H1 (cell line): ENCODE results near the gene FBXL17.

Experiments
- CEBPB ChIP-seq: IDR thresholded peaks from 2 replicates; pipeline ENCODE4 v1.6.1; 2012; ENCODE audit warnings: low read depth, low read length
- EZH2 ChIP-seq: fragments of 200-600 bp; sonication (generic); IDR thresholded peaks from 2 replicates; pipeline ENCODE4 v1.7.1; 2012; ENCODE audit warnings: low read depth, mild to moderate bottlenecking, moderate library complexity, low read length, inconsistent platforms; ENCODE audit not compliant: severe bottlenecking
- GABPA ChIP-seq: IDR thresholded peaks from 2 replicates; pipeline ENCODE4 v1.6.1; 2011; ENCODE audit warnings: mild to moderate bottlenecking, low read length, moderate library complexity, borderline replicate concordance; ENCODE audit not compliant: insufficient read depth
- HDAC2 ChIP-seq, 2 experiments: fragments of 300-600 bp in 1 of 2; sonication (generic) in 1 of 2; IDR thresholded peaks; 2 replicates each; pipeline ENCODE4 v1.6.1; 2011 to 2012; ENCODE audit warnings: low read depth in 2 of 2, low read length in 2 of 2, mild to moderate bottlenecking in 2 of 2, moderate library complexity in 2 of 2, borderline replicate concordance in 1 of 2, inconsistent platforms in 1 of 2
- HDAC6 ChIP-seq: IDR thresholded peaks from one replicate; pipeline ENCODE4 v1.7.1; 2012; ENCODE audit warnings: low read depth, mild to moderate bottlenecking, inconsistent platforms, low read length, moderate library complexity
- MAFK ChIP-seq: IDR thresholded peaks from 2 replicates; pipeline ENCODE4 v1.6.1; 2012; ENCODE audit warnings: low read depth, mild to moderate bottlenecking, improper control_type of control experiment, low read length
- POLR2A ChIP-seq, 2 experiments: IDR thresholded peaks; 1 replicate in 1 of 2; 2 replicates in 1 of 2; pipeline ENCODE4 v1.6.1; 2011; ENCODE audit warnings: low read depth in 2 of 2, low read length in 2 of 2, mild to moderate bottlenecking in 2 of 2; ENCODE audit errors: control extremely low read depth in 1 of 2
- RBBP5 ChIP-seq: IDR thresholded peaks from 2 replicates; pipeline ENCODE4 v1.7.1; 2012; ENCODE audit warnings: low read depth, mild to moderate bottlenecking, inconsistent platforms, low read length, moderate library complexity, borderline replicate concordance
- SP1 ChIP-seq: IDR thresholded peaks from 2 replicates; pipeline ENCODE4 v1.6.1; 2011; ENCODE audit warnings: low read depth, low read length
- TBP ChIP-seq: IDR thresholded peaks from 2 replicates; pipeline ENCODE4 v1.6.1; 2011; ENCODE audit warnings: low read depth, low read length, improper control_type of control experiment
- TEAD4 ChIP-seq: IDR thresholded peaks from 2 replicates; pipeline ENCODE4 v1.6.1; 2012; ENCODE audit warnings: low read depth, low read length, inconsistent platforms, mixed read lengths
- TF ChIP-seq, protein P1 (sequence below), 3 experiments: IDR thresholded peaks; 1 replicate in 2 of 3; 2 replicates in 1 of 3; pipeline versions ENCODE4 v1.5.1 to v1.6.1; 2011; ENCODE audit warnings: low read length in 3 of 3, mild to moderate bottlenecking in 3 of 3, inconsistent platforms in 2 of 3, low read depth in 1 of 3, moderate library complexity in 1 of 3; ENCODE audit not compliant: insufficient read depth in 1 of 3; ENCODE audit errors: control extremely low read depth in 1 of 3

DNA sequence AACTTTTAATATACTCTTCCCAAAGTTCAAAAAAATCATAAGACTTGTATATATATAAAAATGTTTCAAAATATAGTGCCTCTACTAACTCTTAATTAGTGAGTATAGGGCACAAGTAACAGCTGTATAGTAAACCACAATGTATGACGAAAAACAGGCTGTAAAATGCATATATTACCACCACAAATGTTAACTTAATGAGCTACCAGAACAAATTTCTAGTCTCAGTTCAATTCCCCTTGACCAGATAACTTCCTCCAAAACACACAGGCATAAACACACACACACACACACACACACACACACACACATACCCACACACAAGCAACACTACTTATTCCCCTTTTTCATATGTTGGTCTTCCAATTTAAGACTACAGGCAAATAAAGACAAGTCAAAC, 78.8 kb downstream of the FBXL17 start:
- no peak for TF ChIP-seq TBP
- TF ChIP-seq POLR2A (IDR thresholded peaks at IDR 0.05; ENCODE audit: control extremely low read depth in 1 of 2, low read depth in 2 of 2, low read length in 2 of 2), result no peak
- no peak for TF ChIP-seq TEAD4
- TF ChIP-seq, protein P1, sequence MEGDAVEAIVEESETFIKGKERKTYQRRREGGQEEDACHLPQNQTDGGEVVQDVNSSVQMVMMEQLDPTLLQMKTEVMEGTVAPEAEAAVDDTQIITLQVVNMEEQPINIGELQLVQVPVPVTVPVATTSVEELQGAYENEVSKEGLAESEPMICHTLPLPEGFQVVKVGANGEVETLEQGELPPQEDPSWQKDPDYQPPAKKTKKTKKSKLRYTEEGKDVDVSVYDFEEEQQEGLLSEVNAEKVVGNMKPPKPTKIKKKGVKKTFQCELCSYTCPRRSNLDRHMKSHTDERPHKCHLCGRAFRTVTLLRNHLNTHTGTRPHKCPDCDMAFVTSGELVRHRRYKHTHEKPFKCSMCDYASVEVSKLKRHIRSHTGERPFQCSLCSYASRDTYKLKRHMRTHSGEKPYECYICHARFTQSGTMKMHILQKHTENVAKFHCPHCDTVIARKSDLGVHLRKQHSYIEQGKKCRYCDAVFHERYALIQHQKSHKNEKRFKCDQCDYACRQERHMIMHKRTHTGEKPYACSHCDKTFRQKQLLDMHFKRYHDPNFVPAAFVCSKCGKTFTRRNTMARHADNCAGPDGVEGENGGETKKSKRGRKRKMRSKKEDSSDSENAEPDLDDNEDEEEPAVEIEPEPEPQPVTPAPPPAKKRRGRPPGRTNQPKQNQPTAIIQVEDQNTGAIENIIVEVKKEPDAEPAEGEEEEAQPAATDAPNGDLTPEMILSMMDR (IDR thresholded peaks at IDR 0.05; ENCODE audit: control extremely low read depth in 1 of 3, insufficient read depth in 1 of 3, low read depth in 1 of 3, low read length in 3 of 3), result no peak
- TF ChIP-seq RBBP5, result no peak
- no peak for TF ChIP-seq MAFK
- TF ChIP-seq HDAC2 (IDR thresholded peaks at IDR 0.05; ENCODE audit: borderline replicate concordance in 1 of 2, low read depth in 2 of 2, low read length in 2 of 2), result no peak
- TF ChIP-seq SP1, result no peak
- no peak for TF ChIP-seq GABPA
- no peak for TF ChIP-seq HDAC6
- TF ChIP-seq CEBPB, result no peak
- no peak for TF ChIP-seq EZH2
